Measurements from ENCODE around the gene IFI27L2. TPM values are rescaled to one million over a fixed set of nuclear protein-coding genes. Genes with fewer than 3 reads are reported as not detected.

Gene IFI27L2
- total RNA-seq, 2 experiments from 2014 or later, result 52.6 to 102 TPM

- Histone ChIP-seq H4K20me1 (ENCODE audit: insufficient read depth, low read length) (no peaks in the 10 kb centered on the region), H3K4me3 (ENCODE audit: low read depth, low read length, poor library complexity, severe bottlenecking) (no peak overlapping the region), H3K36me3 (ENCODE audit: insufficient read depth, low read length) (no peaks in the 10 kb centered on the region), H3K4me1 (ENCODE audit: insufficient read depth, low read length, poor library complexity, severe bottlenecking) (no peaks in the 10 kb centered on the region), H2AFZ (ENCODE audit: low read length) (no peak overlapping the region), H3K4me2 (ENCODE audit: low read length) (no peak overlapping the region), H3K27ac (ENCODE audit: low read depth, low read length, poor library complexity, severe bottlenecking) (no peak overlapping the region), H3K9me2 (ENCODE audit: insufficient read depth, low read length) (no peaks in the 10 kb centered on the region), H3K79me2 (ENCODE audit: insufficient read depth, low read depth, low read length) (no peaks in the 10 kb centered on the region), H3K9me3 (ENCODE audit: low read length) (no peaks in the 10 kb centered on the region)
- intact Hi-C loops (cut with micrococcal nuclease; ENCODE audit: unreplicated experiment), result no loop called here
- ChIA-PET POLR2A (no interaction called here), CTCF (ENCODE audit: unreplicated experiment) (interaction anchor here (0.6 kb wide), 1 partner anchor 458 kb away, joined by 3 read pairs; no protein-coding TSS in a partner anchor)
- TF ChIP-seq, protein P1, sequence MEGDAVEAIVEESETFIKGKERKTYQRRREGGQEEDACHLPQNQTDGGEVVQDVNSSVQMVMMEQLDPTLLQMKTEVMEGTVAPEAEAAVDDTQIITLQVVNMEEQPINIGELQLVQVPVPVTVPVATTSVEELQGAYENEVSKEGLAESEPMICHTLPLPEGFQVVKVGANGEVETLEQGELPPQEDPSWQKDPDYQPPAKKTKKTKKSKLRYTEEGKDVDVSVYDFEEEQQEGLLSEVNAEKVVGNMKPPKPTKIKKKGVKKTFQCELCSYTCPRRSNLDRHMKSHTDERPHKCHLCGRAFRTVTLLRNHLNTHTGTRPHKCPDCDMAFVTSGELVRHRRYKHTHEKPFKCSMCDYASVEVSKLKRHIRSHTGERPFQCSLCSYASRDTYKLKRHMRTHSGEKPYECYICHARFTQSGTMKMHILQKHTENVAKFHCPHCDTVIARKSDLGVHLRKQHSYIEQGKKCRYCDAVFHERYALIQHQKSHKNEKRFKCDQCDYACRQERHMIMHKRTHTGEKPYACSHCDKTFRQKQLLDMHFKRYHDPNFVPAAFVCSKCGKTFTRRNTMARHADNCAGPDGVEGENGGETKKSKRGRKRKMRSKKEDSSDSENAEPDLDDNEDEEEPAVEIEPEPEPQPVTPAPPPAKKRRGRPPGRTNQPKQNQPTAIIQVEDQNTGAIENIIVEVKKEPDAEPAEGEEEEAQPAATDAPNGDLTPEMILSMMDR (conservative IDR thresholded peaks at IDR 0.05; ENCODE audit: low read length), result no peak
- TF ChIP-seq EZH2phosphoT487 (IDR thresholded peaks at IDR 0.05; ENCODE audit: borderline replicate concordance, low read depth, low read length), result no peak
- BruUV-seq (replicated peaks), result no TSS peak
- no peak for DNase-seq (ENCODE audit: low spot score)
Measured at GRCh38 chr14:94113908-94114588, 15.4 kb downstream of the IFI27L2 start.

GRCh38 chr14:94113490-94113889, 15.9 kb downstream of the IFI27L2 start:
- intact Hi-C loops (cut with micrococcal nuclease; ENCODE audit: unreplicated experiment), result no loop called here
- H3K9me2 ChIP-seq (ENCODE audit: insufficient read depth, low read length), result no peaks in the 10 kb centered on the region
- H3K36me3 ChIP-seq (ENCODE audit: insufficient read depth, low read length), result no peaks in the 10 kb centered on the region
- CTCF ChIA-PET (ENCODE audit: unreplicated experiment), result no interaction called here
- TF ChIP-seq EZH2phosphoT487 (IDR thresholded peaks at IDR 0.05; ENCODE audit: borderline replicate concordance, low read depth, low read length), result no peak
- TF ChIP-seq, protein P1 (conservative IDR thresholded peaks at IDR 0.05; ENCODE audit: low read length), result no peak
- no peak overlapping the region for H3K27ac ChIP-seq (ENCODE audit: low read depth, low read length, poor library complexity, severe bottlenecking)
- H3K4me2 ChIP-seq (ENCODE audit: low read length), result no peak overlapping the region
- BruUV-seq (replicated peaks), result no TSS peak
- POLR2A ChIA-PET, result no interaction called here
- H3K79me2 ChIP-seq (ENCODE audit: insufficient read depth, low read depth, low read length), result no peaks in the 10 kb centered on the region
- no peaks in the 10 kb centered on the region for H3K9me3 ChIP-seq (ENCODE audit: low read length)
- no peak overlapping the region for H3K4me3 ChIP-seq (ENCODE audit: low read depth, low read length, poor library complexity, severe bottlenecking)
- no peaks in the 10 kb centered on the region for H4K20me1 ChIP-seq (ENCODE audit: insufficient read depth, low read length)
- H3K4me1 ChIP-seq (ENCODE audit: insufficient read depth, low read length, poor library complexity, severe bottlenecking), result no peaks in the 10 kb centered on the region
- DNase-seq (ENCODE audit: low spot score), result no peak
- H2AFZ ChIP-seq (ENCODE audit: low read length), result no peak overlapping the region

DNA sequence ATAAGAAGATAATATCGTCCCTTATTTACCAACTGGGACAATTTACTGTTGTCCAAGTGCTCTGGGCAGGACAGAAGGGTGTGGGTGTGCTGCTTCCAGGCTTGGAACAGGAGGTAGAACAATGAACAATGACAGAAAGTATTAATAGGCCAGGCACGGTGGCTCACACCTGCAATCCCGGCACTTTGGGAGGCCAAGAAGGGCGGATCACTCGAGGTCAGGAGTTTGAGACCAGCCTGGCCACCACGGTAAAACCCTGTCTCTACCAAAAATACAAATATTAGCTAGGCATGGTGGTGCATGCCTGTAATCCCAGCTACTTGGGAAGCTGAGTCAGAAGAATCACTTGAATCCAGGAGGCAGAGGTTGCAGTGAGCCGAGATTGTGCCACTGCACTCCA, 16.3 kb downstream of the IFI27L2 start:
- TF ChIP-seq, protein P1 (conservative IDR thresholded peaks at IDR 0.05; ENCODE audit: low read length), result no peak
- no peak for TF ChIP-seq EZH2phosphoT487 (IDR thresholded peaks at IDR 0.05; ENCODE audit: borderline replicate concordance, low read depth, low read length)
- CTCF ChIA-PET (ENCODE audit: unreplicated experiment), result no interaction called here

More for the DNA sequence above, 16.3 kb downstream of the IFI27L2 start:
- intact Hi-C loops (cut with micrococcal nuclease; ENCODE audit: unreplicated experiment), result no loop called here
- no peak overlapping the region for H3K27ac ChIP-seq (ENCODE audit: low read depth, low read length, poor library complexity, severe bottlenecking)
- H4K20me1 ChIP-seq (ENCODE audit: insufficient read depth, low read length), result no peaks in the 10 kb centered on the region
- no peak for DNase-seq (ENCODE audit: low spot score)
- POLR2A ChIA-PET, result no interaction called here
- H3K4me1 ChIP-seq (ENCODE audit: insufficient read depth, low read length, poor library complexity, severe bottlenecking), result no peaks in the 10 kb centered on the region
- no peak overlapping the region for H3K4me2 ChIP-seq (ENCODE audit: low read length)
- no TSS peak for BruUV-seq (replicated peaks)
- H3K9me3 ChIP-seq (ENCODE audit: low read length), result no peaks in the 10 kb centered on the region
- H3K9me2 ChIP-seq (ENCODE audit: insufficient read depth, low read length), result no peaks in the 10 kb centered on the region
- H3K4me3 ChIP-seq (ENCODE audit: low read depth, low read length, poor library complexity, severe bottlenecking), result no peak overlapping the region
- no peaks in the 10 kb centered on the region for H3K79me2 ChIP-seq (ENCODE audit: insufficient read depth, low read depth, low read length)
- no peak overlapping the region for H2AFZ ChIP-seq (ENCODE audit: low read length)
- no peaks in the 10 kb centered on the region for H3K36me3 ChIP-seq (ENCODE audit: insufficient read depth, low read length)
